COLO668 (cell line): ENCODE results near the gene PFN1.
A peak's percentile ranks its signal among the peaks of the same experiment; 100 is the strongest.

Experiments used
- DNase-seq: peaks from one replicate; lab custom pipeline; 2025; ENCODE audit not compliant: unreplicated experiment; lab: John Stamatoyannopoulos, UW

PFN1 gene

GRCh38 chr17:4967539-4968485 lies 19.5 kb upstream of the PFN1 start, which contains the start of gene SPAG7:
Gene SPAG7 (minus strand): TSS chr17:4967817. CDS start chr17:4967804, 13 bp downstream.
- DNase-seq: peak; percentile 90

GRCh38 chr17:4966844-4967538 lies 18.7 kb upstream of the PFN1 start:
- peak; percentile 91 for DNase-seq

GRCh38 chr17:4965311-4965986 lies 17.1 kb upstream of the PFN1 start:
- no peak for DNase-seq

GRCh38 chr17:4960279-4960922 lies 12.1 kb upstream of the PFN1 start:
- DNase-seq: no peak

GRCh38 chr17:4959261-4959965 lies 11.1 kb upstream of the PFN1 start:
- DNase-seq: no peak

GRCh38 chr17:4958102-4958501 lies 9.8 kb upstream of the PFN1 start:
- no peak for DNase-seq

GRCh38 chr17:4956493-4957061 lies 8.2 kb upstream of the PFN1 start:
- DNase-seq: peak; percentile 18

GRCh38 chr17:4955091-4955490 lies 6.8 kb upstream of the PFN1 start:
- no peak for DNase-seq

- DNase-seq: no peak
These were observed 5.2 kb upstream of the PFN1 start for GRCh38 chr17:4953451-4953961.

- peak; percentile 1 for DNase-seq
These were observed 3.2 kb upstream of the PFN1 start for GRCh38 chr17:4951486-4951885.

- peak; percentile 75 for DNase-seq
These were observed 2.4 kb upstream of the PFN1 start, which contains the start of gene ENO3 for GRCh38 chr17:4950746-4951204. Gene ENO3 (plus strand): TSS chr17:4951119. CDS start chr17:4951830, 711 bp downstream.

- peak; percentile 54 for DNase-seq
These were observed 1.9 kb upstream of the PFN1 start for GRCh38 chr17:4950075-4950745.

GRCh38 chr17:4949321-4950074 lies 1.2 kb upstream of the PFN1 start:
- peak; percentile 87 for DNase-seq

GRCh38 chr17:4948931-4949320 lies 596 bp upstream of the PFN1 start:
- DNase-seq: peak; percentile 91

- peak; percentile 51 for DNase-seq
These were observed 742 bp downstream of the PFN1 start for GRCh38 chr17:4947411-4948165.

GRCh38 chr17:4947010-4947410 lies 1.3 kb downstream of the PFN1 start:
- DNase-seq: no peak

- no peak for DNase-seq
These were observed 1.9 kb downstream of the PFN1 start for GRCh38 chr17:4946312-4946976.
